HepG2 (cell line): ENCODE data around the gene GLIS2. TPM values are rescaled to one million over a fixed set of nuclear protein-coding genes. Genes with fewer than 3 reads are reported as not detected.
A peak's percentile ranks its signal among the peaks of the same experiment; 100 is the strongest.

Experiments used
- ARNT ChIP-seq: fragments of 450-650 bp; IDR thresholded peaks from 2 replicates; pipeline ENCODE4 v1.6.1; 2017
- ATF5 ChIP-seq: sonication (generic); formaldehyde crosslinking; IDR thresholded peaks from 2 replicates; pipeline ENCODE4 v1.4.0; 2020; ENCODE audit warnings: mild to moderate bottlenecking, low read depth, missing genetic modification reagents
- CREB1 ChIP-seq, 2 experiments: fragments of 450-650 bp in 1 of 2; IDR thresholded peaks; 2 replicates each; pipeline ENCODE4 v1.6.1; 2016 to 2017; ENCODE audit warnings: control low read depth in 1 of 2, mild to moderate bottlenecking in 1 of 2, missing compliant biosample characterization in 1 of 2, missing genetic modification characterization in 1 of 2
- CREB3 ChIP-seq: sonication (generic); formaldehyde crosslinking; IDR thresholded peaks from 2 replicates; pipeline ENCODE4 v1.5.0; 2020; ENCODE audit warnings: missing genetic modification reagents
- GLI4 ChIP-seq: sonication (generic); formaldehyde crosslinking; IDR thresholded peaks from 2 replicates; pipeline ENCODE4 v1.5.1; 2020; ENCODE audit warnings: missing genetic modification reagents, mild to moderate bottlenecking, moderate library complexity, borderline replicate concordance
- MTA1 ChIP-seq: sonication (generic); formaldehyde crosslinking; IDR thresholded peaks from 2 replicates; pipeline ENCODE4 v1.4.0; 2020; ENCODE audit warnings: missing genetic modification reagents, mild to moderate bottlenecking, borderline replicate concordance
- NFIB ChIP-seq: sonication (generic); formaldehyde crosslinking; IDR thresholded peaks from 2 replicates; pipeline ENCODE4 v1.9.0; 2021; ENCODE audit warnings: missing genetic modification reagents, mild to moderate bottlenecking, borderline replicate concordance
- NFIC ChIP-seq: IDR thresholded peaks from 2 replicates; pipeline ENCODE4 v1.6.1; 2012; ENCODE audit warnings: mild to moderate bottlenecking, low read length, inconsistent platforms
- PAWR ChIP-seq: sonication (generic); formaldehyde crosslinking; IDR thresholded peaks from 2 replicates; pipeline ENCODE4 v1.4.0; 2020; ENCODE audit warnings: missing genetic modification reagents, mild to moderate bottlenecking, borderline replicate concordance
- SALL2 ChIP-seq: sonication (generic); formaldehyde crosslinking; IDR thresholded peaks from 2 replicates; pipeline ENCODE4 v1.8.1; 2023; ENCODE audit warnings: mild to moderate bottlenecking, missing genetic modification reagents, inconsistent platforms
- SMAD9 ChIP-seq: sonication (generic); formaldehyde crosslinking; IDR thresholded peaks from 2 replicates; pipeline ENCODE4 v1.5.1; 2020; ENCODE audit warnings: mild to moderate bottlenecking, missing genetic modification reagents
- TBP ChIP-seq: sonication (generic); formaldehyde crosslinking; IDR thresholded peaks from 2 replicates; pipeline ENCODE4 v1.5.0; 2020; ENCODE audit warnings: missing genetic modification reagents
- USF2 ChIP-seq, 2 experiments: sonication (generic) in 1 of 2; formaldehyde crosslinking in 1 of 2; IDR thresholded peaks; 2 replicates each; pipeline versions ENCODE4 v1.5.1 to v1.6.1; 2011 to 2020; ENCODE audit warnings: borderline replicate concordance in 1 of 2, low read depth in 1 of 2, low read length in 1 of 2, mild to moderate bottlenecking in 1 of 2, missing genetic modification reagents in 1 of 2, moderate library complexity in 1 of 2
- ZFYVE20 ChIP-seq: sonication (generic); formaldehyde crosslinking; IDR thresholded peaks from 2 replicates; pipeline ENCODE4 v1.8.0; 2023; ENCODE audit warnings: low read depth, mild to moderate bottlenecking, moderate library complexity, missing genetic modification reagents, borderline replicate concordance
- ZNF18 ChIP-seq: sonication (generic); formaldehyde crosslinking; IDR thresholded peaks from 2 replicates; pipeline ENCODE4 v1.8.0; 2022; ENCODE audit warnings: mild to moderate bottlenecking, missing genetic modification reagents; ENCODE audit not compliant: insufficient replicate concordance
- ZNF256 ChIP-seq: sonication (generic); formaldehyde crosslinking; conservative IDR thresholded peaks from 2 replicates; pipeline ENCODE4 v1.4.0; 2020; ENCODE audit warnings: missing genetic modification reagents
- ZNF431 ChIP-seq: sonication (generic); formaldehyde crosslinking; IDR thresholded peaks from 2 replicates; pipeline ENCODE4 v1.9.0; 2022; ENCODE audit warnings: missing genetic modification reagents, low read depth, mild to moderate bottlenecking, borderline replicate concordance
- ZNF615 ChIP-seq: sonication (generic); formaldehyde crosslinking; IDR thresholded peaks from 2 replicates; pipeline ENCODE4 v1.5.0; 2020; ENCODE audit warnings: mild to moderate bottlenecking, missing genetic modification reagents, borderline replicate concordance
- ZNF704 ChIP-seq: sonication (generic); formaldehyde crosslinking; IDR thresholded peaks from 2 replicates; pipeline ENCODE4 v1.8.1; 2023; ENCODE audit warnings: mild to moderate bottlenecking, inconsistent platforms, moderate library complexity, missing genetic modification reagents, borderline replicate concordance
- ZNF749 ChIP-seq: sonication (generic); formaldehyde crosslinking; IDR thresholded peaks from 2 replicates; pipeline ENCODE4 v1.8.0; 2022; ENCODE audit warnings: mild to moderate bottlenecking, missing genetic modification reagents, moderate library complexity, borderline replicate concordance
- polyA plus RNA-seq, 8 experiments: library from polyadenylated mRNA; depleted of rRNA in 3 of 8; stranded (reverse) in 7 of 8; unstranded in 1 of 8; fragments of >200 nt; fragmentation: Illumina TruSeq in 4 of 8; extraction: Trizol in 4 of 8; gene quantifications; 2 replicates each; pipeline versions ENCODE4 v1.2.1 to v1.2.3, GENCODE V29; 2011 to 2016; ENCODE audit warnings: low read depth in 4 of 8, missing spikeins in 1 of 8, mixed read lengths in 1 of 8; ENCODE audit not compliant: insufficient read depth in 1 of 8
- total RNA-seq, 5 experiments: library from RNA; depleted of rRNA; stranded (reverse); fragments of >200 nt; fragmentation: Illumina TruSeq; extraction: Trizol; gene quantifications; 2 replicates each; pipeline ENCODE4 v1.2.3, GENCODE V29; 2016; ENCODE audit warnings: low read depth in 1 of 5

GLIS2 gene
- total and polyA plus RNA-seq, 2 of the 13 experiments (the other 11 are each of a cell fraction or from before 2014, with no cell fraction given): 0.28 to 0.29 TPM

GRCh38 chr16:4345836-4346781, 30.2 kb downstream of the GLIS2 start (continued):
- TF ChIP-seq SALL2 (CRISPR knock-in tag) (peak; percentile 60; the same call in 1 of the 2 replicates), ZNF18 (no peak), TBP (CRISPR knock-in tag) (no peak), NFIB (CRISPR knock-in tag) (no peak), ZNF704 (no peak), ZNF749 (CRISPR knock-in tag) (peak; percentile 14; the same call in 1 of the 2 replicates), ZNF615 (no peak), CREB1 (IDR thresholded peaks at IDR 0.05) (no peak), CREB1 (CRISPR knock-in tag; IDR thresholded peaks at IDR 0.05) (peak; percentile 79), NFIC (no peak), SMAD9 (CRISPR knock-in tag) (no peak), ZFYVE20 (CRISPR knock-in tag) (no peak), PAWR (CRISPR knock-in tag) (no peak), CREB3 (no peak), ARNT (no peak), ATF5 (CRISPR knock-in tag) (no peak), ZNF256 (CRISPR knock-in tag) (0 out of 2 replicates have a peak, but pooled peaks have one; percentile 26), ZNF431 (CRISPR knock-in tag) (no peak), USF2 (IDR thresholded peaks at IDR 0.05; ENCODE audit: low read depth, low read length) (no peak), USF2 (CRISPR knock-in tag; IDR thresholded peaks at IDR 0.05; ENCODE audit: borderline replicate concordance) (no peak), GLI4 (no peak), MTA1 (CRISPR knock-in tag) (peak; percentile 89)
